HEK293T (cell line): Measurements from ENCODE around the gene MOV10L1.

Experiments
- ARNT ChIP-seq: fragments of 450-650 bp; IDR thresholded peaks from 2 replicates; pipeline ENCODE4 v1.6.1; 2017; ENCODE audit warnings: mild to moderate bottlenecking
- TF ChIP-seq, protein P1 (sequence below): fragments of 450-650 bp; IDR thresholded peaks from 2 replicates; pipeline ENCODE4 v1.6.1; 2016

DNA sequence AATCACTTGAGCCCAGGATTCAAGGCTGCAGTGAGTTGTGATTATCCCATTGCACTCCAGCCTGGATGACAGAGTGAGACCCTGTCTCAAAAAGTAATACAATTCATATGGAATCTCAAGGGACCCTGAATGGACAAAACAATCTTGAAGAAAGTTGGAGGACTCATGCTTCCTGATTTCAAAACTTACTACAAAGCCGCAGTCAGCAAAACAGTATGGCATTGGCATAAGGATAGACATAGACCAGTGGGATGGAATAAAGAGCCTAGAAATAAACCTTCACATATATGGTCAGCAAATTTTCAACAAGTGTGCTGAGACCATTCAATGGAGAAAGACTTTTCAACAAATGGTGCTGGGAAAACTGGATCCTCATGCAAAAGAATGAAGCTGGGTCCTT is 113.5 kb downstream of the MOV10L1 start:
- no peak for TF ChIP-seq ARNT
- TF ChIP-seq, protein P1, sequence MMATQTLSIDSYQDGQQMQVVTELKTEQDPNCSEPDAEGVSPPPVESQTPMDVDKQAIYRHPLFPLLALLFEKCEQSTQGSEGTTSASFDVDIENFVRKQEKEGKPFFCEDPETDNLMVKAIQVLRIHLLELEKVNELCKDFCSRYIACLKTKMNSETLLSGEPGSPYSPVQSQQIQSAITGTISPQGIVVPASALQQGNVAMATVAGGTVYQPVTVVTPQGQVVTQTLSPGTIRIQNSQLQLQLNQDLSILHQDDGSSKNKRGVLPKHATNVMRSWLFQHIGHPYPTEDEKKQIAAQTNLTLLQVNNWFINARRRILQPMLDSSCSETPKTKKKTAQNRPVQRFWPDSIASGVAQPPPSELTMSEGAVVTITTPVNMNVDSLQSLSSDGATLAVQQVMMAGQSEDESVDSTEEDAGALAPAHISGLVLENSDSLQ = no peak
